ENCODE measurements around the gene MTMR3.
A peak's percentile ranks its signal among the peaks of the same experiment; 100 is the strongest.
"Not testable (repeated sequence)": the region's sequence is repeated elsewhere in the genome, so short reads cannot be mapped to it uniquely, and the experiment has no call there.

The MTMR3 gene

GRCh38 chr22:30054067-30054763, 171.2 kb downstream of the MTMR3 start:
- no peak for DNase-seq (ENCODE audit: low spot score)

GRCh38 chr22:30054764-30055069, 171.7 kb downstream of the MTMR3 start:
- no peak for DNase-seq (ENCODE audit: low spot score)

DNA sequence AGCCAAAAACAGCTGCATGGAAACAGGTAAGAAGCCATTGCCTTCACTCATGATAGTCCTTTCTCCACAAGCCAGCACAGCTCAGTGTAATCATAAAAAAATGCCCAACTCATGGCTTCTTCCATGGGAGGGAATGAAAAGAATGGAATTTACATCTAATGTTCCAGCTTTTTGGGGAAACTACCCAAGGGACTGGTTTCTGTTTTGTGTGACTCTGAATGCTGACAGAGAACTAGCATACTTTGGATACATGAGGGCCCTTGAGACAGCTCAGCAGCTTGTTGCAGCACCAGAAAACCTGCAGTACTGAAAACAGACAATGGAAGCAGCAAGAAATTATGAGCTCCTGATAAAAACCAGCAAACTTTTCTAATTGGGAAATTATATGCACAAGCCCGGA, 173.0 kb downstream of the MTMR3 start:
- no peak for DNase-seq (ENCODE audit: low spot score)

DNA sequence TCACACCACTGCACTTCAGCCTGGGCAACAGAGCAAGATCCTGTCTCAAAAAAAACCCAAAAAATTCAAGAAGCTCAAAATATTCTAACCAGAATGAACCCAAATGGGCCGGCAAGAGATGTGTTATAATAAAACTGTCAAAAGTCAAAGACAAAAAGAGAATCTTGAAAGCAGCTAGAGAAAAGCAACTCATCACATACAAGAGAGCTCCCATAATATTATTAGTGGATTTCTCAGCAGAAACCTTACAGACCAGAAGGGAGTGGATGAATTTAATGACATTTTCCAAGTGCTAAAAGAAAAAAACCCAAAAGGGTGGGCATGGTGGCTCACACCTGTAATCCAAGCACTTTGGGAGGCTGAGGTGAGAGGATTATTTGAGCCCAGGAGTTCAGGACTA, 174.4 kb downstream of the MTMR3 start:
- DNase-seq (ENCODE audit: low spot score): no peak

GRCh38 chr22:30059346-30060020, 176.5 kb downstream of the MTMR3 start:
- DNase-seq (ENCODE audit: low spot score): not testable (repeated sequence)

GRCh38 chr22:30061094-30061493, 178.1 kb downstream of the MTMR3 start:
- not testable (repeated sequence) for DNase-seq (ENCODE audit: low spot score)

DNA sequence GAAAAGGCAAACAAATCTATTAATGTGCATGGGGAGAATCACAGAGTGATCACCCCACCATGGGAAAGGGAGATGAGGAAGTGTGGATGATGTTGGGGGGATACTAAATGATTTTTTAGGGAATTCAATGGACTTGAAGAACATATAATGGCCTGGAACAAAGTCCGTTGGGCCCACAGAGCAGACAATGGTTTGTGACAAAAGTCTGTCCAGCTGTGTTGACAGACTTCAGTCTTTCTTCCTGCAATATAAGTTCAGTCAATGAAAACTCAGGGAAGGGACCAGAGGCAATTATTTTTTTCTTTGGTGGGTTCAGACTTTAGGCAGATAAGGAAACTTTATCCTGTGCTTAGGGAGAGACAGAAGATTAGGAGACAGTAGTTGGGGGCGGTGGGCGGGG, 179.3 kb downstream of the MTMR3 start:
- DNase-seq (ENCODE audit: low spot score): no peak

- DNase-seq (ENCODE audit: low spot score): no peak
Observed at GRCh38 chr22:30062950-30063349, 180.0 kb downstream of the MTMR3 start.

DNA sequence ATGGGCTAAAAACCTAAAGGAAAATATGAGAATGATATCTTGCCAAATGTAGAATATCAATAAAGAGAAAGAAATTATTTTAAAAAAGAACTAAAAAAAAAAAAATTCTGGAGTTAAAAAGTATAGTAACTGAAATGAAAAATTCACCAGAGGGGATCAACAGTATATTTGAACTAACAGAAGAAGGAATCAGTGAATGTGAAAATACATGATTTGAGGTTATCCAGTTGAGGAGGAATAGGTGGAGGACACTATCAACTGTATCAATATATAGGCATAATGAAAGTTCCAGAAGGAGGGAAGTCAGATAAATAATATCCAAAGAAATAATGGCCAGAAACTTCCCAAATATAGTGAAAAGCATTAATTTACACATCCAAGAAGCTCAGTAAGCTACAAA, 181.2 kb downstream of the MTMR3 start:
- no peak for DNase-seq (ENCODE audit: low spot score)

DNA sequence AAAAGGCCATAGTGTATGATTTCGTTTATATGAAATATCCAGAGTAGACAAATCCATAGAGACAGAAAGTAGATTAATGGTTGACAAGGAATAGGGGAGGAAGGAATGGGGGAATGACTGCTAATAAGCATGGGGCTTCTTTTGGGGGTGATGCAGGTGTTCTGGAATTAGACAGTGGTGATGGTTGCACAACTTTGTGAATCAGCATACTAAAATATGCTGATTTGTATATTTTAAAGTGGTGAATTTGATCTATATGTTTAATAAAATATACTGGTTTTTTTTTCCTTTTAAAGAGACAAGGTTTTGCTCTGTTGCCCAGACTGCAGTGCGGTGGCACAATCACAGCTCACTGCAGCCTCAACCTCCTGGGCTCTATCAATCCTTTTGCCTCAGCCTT, 190.8 kb downstream of the MTMR3 start:
- DNase-seq (ENCODE audit: low spot score): no peak

DNA sequence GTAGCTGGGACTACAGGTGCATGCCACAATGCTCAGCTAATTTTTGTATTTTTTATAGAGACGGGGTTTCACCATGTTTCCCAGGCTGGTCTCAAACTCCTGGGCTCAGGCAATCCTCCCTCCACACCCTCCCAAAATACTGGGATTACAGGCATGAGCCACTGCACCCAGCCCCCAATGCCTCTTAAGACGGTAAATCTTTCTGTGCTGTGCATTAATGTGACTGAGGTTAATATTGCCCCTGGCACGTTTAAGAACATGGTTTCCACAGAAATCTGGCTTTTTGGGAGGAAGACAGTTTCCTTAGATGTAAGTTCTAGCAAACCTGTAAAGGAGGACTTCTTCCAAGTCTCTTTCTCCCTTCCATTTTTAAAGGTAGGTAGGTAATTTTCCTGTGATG, 191.2 kb downstream of the MTMR3 start:
- DNase-seq (ENCODE audit: low spot score): no peak

- no peak for DNase-seq (ENCODE audit: low spot score)
Observed at GRCh38 chr22:30074994-30075393, 192.0 kb downstream of the MTMR3 start.

DNA sequence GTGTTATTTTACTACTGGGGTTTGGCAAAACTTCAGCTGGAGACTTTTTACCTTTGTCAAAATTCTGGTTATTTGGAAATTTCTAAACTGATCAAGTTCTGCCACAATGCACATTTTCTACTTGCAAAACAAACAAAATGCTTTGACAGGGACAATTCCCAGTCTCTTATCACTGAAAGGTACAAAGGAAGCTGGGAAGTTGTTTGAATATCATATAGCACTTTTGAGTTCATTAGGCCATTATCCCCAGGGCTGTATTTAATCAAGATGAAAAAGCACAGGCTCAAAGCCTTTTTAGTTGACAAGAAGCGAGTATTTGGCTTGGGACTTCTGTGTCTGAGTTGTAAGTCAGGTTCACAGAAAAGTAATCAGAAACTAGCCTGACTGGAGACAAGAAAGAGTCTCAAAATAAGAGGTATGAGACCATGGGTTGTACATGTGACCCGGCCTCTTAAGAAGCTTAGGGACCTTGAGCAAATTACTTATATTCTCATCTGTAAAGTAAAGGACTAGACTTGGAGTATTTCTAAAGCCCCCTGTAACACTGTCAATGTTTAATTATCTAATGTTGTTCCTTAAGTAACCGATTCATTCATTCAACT, 194.4 kb downstream of the MTMR3 start:
- DNase-seq (ENCODE audit: low spot score): no peak

- DNase-seq (ENCODE audit: low spot score): peak; percentile 60
Observed at GRCh38 chr22:30078320-30079311, 195.6 kb downstream of the MTMR3 start.

DNA sequence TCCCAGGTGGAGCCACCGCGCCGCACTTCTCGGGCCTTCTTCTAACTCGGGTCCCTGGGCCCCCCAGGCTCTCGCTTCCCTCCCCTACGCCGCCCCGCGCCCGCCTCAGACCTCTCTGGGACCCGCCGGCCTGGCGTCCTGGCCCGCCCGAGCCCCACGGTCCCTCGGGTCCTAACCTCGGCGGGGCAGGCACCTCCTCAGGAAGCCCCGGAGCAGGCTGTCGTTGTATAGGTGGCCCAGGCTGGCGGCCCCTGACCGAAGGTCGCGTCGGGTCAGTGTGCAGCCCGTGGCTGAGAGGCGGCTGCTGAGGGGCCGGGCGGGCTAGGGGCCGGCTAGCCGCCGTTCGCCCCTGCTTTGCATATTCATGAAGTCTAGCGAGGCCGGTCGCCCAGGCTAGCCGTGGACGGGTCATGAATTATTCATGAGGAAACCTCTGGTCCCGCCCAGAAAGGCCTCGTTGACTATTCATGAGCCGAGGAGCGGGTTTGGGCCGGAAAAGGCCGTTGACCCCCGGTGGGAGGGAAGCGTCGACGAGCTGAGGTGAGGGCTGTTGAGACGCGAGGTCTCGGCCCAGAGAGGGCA, 197.1 kb downstream of the MTMR3 start, which contains the start of gene HORMAD2:
TSS of gene HORMAD2 (plus strand) at position 513 of the 582 bp plus-strand sequence. CDS start 13,489 bp downstream, outside the sequence.
- no peak for DNase-seq (ENCODE audit: low spot score)
